RPMI7951 (cell line): ENCODE data around the gene P2RY13. TPM values are rescaled to one million over a fixed set of nuclear protein-coding genes. Genes with fewer than 3 reads are reported as not detected.

ENCODE experiments used
- DNase-seq: peaks from one replicate; pipeline ENCODE4 v3.0.0-alpha.2; 2012; ENCODE audit warnings: low read depth
- total RNA-seq: library from RNA; depleted of rRNA; stranded (reverse); fragments of >200 nt; shearing (Covaris generic); gene quantifications from 2 replicates; pipeline ENCODE4 v1.2.3, GENCODE V29; 2014

The P2RY13 gene
- total RNA-seq, 1 experiment from 2014 or later, result not detected

DNA sequence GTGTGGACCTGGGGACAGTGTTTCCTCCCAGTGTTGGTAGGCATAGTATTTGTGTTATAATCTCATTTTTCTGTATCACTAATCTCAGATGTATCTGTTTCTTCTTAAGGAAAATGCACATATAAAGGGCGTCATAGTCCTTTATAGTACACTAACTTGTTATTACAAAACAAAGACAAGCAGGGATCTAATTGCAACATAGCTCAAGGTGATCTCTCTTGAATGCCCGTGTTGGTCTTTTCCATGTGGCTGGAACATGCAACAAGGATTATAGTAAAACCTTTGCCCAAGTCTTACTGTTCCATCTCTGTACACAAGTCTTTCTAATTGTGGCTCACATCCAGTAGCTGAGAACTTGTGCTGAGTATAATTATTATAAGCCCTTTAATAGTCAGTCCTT, 9.2 kb downstream of the P2RY13 start:
- DNase-seq, result no peak

DNA sequence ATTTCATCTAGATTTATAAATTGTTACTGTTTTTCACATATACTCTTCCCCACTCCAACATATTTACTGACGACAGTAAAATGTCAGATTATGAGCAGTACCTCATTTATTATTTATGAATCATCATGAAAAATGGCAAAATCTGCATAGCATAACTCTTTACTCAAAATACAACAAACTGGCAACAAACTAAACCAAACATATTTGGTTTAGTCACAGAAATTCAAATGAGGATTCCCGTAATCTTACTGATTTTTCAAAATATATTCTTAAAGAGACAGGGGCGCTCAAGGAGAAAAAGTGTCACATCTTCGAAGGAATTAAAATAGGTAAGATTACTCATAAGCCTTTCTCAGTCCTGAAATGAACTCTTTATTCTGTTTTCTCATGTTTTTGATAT, 9.7 kb downstream of the P2RY13 start:
- no peak for DNase-seq

DNA sequence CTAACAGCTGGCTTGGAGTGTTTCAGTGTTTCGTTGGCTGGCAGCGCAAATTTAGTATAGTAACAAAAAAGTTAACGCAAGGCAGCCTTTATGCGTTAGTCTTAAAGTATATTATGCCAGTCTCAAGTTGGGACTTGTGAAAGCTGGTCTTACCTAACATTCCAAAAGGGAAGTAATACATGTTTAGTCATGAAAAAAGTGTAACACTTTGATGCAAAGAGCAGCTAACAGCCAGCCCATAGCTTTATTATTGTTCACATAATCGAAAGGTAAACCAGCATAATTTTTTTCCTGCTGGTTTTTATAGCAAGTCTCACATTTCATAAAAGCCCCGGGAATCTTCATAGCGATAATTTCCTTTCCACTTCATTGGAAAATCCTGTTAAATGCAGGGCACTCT, 10.4 kb downstream of the P2RY13 start:
- DNase-seq, result no peak

DNA sequence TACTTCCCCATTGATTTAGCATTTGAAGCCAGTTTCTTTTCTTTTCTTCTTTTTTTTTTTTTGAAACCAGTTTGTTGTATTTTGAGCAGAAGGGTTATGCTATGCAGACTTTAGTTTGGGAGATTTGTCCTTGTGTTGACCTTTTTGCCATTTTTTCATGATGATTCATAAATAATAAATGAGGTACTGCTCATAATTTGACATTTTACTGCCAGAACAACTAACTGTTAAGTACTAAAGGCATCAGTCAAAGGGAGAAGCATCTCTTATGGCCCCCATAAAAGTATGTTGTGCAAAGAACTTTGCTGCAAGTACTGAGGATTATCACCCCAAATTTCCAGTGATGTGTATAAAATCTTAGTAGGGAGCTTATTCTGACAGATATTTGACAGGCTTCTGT, 11.0 kb downstream of the P2RY13 start:
- no peak for DNase-seq

DNA sequence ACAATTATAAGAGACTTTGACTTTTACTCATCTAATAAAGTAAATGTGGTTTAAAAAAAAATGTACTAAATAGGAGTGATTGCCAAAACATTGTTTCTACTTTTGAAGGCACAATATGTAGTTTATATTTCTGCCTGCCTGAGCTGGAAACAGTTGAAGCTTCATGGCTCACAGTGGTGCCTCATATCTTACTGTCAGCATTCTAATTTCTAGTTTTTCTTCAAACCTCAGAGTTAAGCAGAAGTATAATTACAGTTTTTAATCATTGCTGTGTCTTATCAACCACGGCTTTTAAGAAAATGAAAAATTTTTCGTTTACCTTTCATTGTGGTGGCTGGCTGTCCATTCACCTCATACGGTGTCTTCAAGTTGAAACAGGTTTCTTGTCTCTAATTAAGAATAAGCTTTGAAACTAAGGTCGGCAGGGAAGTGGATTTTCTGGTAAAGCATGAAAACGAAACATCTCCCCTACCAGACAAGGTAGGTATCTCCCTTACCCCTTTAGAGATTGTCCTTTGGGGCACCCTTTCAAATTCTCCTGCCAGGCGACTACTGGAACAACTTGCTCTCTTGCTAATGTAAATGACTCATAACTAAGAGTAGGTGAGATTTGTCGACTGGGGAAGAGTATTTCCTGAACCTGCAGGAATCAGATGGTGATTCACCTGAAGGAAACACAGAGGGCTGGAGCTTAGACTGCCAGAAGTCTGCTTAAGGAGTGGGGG, 12.9 kb downstream of the P2RY13 start, which contains the start of gene GPR87:
Gene GPR87 (minus strand): TSS at position 554 of the 725 bp plus-strand sequence. CDS start 16,720 bp downstream, outside the sequence.
- no peak for DNase-seq

DNA sequence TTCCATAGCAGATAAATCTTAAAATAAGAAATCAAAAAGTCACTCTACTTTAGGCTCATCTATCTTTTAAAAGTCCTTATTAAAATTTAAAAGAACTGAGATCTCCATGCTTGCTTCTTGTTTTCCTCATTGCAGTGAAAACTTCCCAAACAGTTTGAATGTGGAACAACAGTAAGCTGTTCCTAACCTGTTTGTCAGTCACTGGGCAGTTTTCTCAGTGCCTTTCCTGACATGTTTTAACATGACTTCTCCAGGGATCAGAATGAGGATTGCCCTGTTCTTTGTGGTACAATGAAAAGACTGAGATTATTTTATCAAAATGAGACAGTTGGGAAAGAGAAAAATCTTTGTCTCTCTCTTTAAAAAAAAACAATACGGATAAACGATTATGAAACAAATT, 13.5 kb downstream of the P2RY13 start:
- DNase-seq, result no peak

DNA sequence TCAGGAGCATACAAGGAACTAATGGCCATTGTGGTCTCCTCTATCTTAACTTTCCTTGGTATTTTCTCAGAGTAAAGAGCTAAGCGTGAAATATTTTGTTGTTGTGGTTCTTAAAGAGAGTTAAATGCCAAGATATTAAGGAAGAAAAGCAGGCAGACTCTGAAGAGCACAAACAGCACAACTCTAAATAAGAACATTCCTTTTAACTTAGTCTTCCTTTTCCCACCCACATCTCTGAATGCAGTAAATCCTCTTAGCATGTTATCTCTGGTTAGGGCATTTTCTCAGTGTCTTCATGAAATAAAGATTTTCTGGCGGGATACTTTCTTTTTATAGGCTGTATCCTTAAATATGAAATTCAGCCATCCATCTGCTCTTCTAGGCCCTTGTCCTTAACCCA, 14.2 kb downstream of the P2RY13 start:
- peak; percentile 27 for DNase-seq

DNA sequence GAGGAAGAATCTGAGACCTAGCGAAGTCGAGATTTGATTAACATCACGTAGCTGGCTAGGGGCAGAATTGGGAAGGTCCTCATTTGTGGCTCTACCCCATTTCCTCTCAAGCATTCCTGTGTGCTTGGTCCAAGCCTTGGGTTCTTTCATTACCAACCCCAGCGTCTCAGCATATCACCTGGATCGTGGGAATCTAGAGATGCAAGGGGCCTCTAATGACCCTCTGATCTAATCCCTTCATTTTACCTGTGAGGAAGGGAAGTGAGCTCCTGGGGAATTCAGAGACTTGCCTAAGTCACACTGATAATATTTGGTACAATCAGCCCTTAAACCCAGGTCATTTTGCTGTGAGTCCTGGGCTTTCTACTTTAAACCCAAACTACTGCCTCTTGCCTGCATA, 14.8 kb downstream of the P2RY13 start:
- no peak for DNase-seq

DNA sequence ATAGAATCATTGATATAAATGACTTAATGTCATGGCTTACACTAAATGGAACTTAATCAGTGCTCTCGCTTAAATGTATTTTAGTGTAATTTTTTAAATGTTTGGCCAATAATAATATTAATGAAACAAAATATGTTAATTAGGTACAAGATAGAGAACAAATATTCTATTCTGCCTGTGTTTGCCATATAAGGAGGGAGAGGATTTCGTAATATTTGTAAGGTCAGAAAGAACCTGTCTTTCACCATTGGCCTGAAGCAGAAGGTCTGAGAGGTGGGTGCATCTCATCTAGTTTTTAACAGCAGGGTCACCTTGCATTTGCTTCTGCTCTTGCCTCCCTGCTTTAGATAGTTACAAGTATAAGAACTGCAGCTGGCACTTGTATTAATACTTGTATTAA, 15.2 kb downstream of the P2RY13 start:
- DNase-seq, result no peak

DNA sequence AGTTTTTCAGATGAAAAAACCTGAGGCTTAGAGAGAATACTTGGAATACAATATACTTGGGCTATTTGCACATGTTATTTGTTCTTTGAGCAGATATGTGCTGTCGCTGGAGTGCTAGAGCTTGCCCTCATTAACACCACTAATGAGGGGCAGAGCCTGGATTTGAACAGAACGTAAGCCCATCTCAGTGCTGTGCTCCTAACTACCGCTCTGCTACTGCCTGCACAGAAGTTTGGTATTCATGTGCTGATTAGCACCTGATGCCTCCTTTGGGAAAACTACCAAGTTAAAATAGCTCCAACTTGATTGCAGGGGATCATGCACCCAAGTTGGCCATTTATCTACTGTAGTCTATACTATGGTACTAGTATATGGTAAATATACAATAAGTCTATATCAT, 16.4 kb downstream of the P2RY13 start:
- DNase-seq, result no peak

DNA sequence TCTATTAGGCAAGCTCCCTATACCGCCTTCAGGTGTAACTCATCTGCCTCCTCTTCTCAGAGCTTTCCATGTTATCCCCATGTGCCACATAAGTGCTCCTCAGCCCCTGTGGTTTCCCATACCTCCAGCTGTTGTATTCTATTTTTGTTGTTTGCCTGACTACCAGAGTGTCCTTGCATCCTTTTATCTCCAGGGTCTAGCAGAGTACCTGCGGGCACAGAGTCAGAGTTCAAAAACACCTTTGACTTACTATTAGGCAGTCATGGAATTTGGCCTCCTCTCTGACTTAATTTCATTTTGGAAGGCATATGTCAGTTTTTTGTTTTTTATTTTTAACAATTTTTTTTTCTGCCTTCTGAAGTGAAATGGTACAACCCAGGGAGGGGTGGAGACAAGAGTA, 19.8 kb downstream of the P2RY13 start:
- DNase-seq, result no peak

DNA sequence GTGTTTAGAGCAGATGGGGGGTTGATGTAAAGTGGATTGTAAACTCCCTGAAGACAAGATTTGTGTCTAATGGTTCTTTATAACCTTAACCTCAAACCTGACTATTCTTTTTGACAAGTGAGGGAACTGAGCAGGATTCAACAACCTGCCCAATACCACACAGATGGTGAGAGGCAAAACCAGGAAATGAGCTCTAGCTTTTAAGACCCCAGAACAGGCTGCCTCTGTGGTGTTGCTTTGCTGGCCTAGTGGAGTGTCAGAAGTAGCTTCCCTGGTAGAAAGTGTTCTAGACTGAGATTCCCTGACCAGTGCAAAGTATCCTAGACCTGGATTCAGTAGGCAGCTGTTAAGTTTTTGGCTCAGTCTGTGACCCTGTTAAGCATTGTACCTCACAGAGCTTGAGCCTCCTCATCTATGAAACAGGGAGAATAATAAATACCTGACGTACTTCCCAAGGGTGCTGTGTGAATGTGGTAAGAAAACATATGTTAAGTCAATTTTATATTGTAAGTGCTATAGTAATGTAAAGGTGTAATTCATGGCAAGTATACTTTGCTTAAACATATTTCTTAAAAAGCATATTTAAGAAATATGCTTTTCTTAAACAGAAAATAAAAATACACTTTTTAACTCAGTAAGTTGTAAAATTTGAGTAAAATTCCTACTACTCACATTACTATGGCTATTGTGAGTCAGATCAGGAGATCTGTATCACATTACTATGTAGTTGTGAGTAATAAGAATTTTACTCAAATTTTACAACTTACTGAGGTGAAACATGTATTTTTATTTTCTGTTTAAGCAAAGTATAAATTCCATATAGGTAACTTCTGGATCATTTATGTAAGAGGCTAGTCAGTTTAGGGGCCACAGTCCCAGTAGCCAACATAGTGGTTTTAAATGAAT, 21.5 kb downstream of the P2RY13 start:
- DNase-seq, result no peak

DNA sequence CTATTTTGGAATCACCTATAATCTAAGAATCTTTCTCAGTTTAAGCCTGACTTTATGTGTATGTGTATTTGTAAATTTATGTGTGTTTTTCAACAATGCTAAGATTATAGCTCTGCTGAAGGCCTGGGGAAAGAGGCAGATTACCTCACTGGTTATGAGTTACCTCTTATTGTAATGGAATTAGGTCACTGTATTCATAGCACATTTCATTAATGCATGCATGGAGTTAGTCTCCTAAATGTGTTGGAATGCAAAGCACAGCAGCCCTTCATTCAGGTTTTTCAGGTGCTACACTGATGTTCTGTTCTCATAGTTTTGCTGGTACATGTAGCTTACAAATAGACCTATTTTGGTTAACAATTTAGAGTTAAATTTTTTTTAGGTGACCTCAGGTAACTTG, 22.2 kb downstream of the P2RY13 start:
- DNase-seq, result no peak

DNA sequence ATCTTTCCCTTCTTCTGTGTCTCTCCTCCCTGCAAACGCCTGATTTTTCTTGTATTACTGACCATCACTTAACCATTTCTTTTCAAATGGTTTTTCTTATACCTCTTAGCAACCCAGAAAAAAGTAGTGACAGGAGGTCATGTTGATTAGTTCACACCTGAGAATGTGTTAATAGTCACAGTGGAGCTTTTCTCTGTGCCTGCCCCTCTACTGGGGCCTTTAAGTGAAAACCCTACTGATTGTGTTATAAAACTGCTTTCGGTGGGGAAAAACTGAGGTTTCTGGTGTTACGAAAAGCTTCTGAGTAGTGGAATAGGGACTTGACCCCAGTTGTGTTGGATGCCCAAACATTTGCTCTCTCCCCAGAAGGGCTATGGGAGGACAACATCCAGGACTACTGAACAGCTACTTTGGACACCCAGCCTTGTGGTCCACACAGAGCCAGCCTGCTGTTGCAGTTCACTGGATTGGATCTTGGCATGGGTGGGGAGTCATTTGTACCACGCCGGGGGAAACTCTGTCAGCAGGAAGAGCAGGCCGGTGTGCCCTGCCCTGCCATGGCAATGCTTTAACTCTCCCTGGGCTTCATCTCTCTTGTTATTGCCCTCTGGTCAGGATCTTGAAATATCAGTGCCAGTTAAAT, 23.1 kb downstream of the P2RY13 start:
- no peak for DNase-seq

DNA sequence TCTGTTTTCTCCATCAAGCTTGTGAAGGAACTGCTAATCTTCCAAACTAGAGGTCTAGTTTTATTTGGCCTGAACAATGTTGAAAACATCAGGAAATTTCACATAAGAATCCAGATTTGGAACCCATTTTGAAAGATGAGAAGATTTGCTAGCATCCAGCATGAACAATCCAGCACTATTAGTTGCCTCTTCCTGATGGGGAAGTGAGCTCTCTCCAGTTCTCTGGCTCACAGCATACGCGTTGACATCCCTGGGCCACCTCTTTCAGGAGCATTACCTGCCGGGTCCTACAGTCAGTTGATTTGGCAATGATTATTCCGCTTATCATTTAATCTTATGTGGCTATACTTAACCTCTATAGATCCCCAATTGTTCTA, 23.6 kb downstream of the P2RY13 start:
- no peak for DNase-seq

DNA sequence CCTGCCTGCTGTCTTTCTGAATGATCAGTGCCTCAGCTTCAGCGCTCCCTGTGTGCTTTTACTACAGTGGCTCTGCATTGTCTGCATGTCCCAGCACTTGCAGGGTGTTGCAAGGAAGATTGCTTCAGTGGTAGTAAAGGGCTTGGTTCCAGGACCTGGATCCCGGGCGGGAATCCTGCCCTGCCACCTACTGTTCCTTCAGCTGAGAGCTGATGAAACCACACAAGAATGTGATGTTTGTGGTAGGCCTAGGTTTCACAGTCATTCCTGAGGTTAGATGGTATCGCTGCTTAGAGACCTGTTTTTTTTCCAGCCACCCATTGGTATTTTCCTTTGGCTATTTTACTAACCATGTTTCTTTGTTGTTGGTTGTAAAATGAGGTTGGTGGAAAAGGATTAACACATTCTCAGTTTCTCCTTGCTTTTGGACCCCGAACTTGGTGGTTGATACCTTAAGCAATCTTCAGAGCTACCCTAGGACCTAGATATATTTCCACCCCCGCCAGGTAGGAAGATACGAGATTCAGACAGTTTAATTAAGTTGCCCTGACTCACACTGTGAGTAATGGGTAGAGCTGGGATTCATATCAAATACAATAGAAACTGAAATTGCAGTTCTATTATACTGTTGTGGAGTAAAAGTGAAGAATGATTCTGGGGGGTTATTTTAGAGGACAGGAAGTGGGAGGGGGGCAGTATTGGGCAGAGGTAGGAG, 24.1 kb downstream of the P2RY13 start:
- peak; percentile 96 for DNase-seq

DNA sequence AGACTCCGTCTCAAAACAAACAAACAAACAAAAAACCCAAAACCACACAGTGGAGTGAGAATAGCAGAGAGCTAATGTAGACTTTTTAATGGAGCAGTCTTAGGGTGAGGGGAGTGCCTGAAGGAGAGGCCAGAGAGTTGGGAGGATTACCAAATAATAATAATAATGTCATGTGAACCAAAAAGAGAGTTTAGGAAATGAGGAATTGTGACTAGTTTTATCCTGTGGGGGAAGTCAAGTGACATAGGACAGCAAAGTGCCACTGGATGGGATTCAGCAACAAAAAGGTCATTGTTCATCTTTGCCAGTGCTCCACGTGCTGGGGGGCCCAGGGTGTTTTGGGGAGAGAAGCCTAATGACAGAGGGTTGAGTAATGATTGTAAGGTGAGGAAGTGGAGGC, 25.6 kb downstream of the P2RY13 start:
- DNase-seq, result no peak

DNA sequence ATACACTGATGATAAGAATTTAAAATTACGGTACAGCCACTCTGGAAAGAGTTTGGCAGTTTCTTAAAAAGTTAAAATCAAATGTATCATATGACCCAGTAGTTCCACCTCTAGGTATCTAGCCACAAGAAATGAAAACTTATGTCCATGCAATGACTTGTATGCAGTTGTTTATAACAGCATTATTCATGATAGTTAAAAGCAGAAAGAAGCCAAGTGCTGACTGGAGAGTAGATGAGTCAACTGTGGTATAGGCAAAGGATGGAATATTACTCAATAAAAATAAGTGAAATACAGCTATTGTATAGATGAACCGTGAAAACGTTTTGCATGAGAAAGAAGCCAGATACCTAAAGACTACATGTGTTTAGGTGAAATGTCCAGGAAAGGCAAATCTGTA, 27.6 kb downstream of the P2RY13 start:
- DNase-seq, result peak; percentile 10

DNA sequence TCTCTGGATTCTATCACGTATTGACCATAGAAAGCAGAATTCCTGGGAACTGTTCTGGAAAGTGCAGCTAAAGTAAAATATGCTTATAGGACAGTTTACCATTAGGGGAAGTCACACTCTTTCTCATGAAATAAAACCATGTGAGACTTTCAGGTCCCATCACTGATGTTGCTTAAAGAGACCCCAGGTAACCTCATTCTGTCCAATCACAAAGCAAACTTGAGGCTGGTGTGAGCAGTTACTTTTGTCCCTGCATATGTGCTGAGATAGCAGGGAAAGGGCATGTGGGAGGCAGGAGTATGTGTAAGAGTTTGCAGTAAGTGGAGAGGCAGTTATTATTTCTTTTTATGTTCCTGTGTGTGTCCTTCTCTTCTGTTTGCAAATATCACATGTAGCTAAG, 28.8 kb downstream of the P2RY13 start:
- DNase-seq, result no peak

DNA sequence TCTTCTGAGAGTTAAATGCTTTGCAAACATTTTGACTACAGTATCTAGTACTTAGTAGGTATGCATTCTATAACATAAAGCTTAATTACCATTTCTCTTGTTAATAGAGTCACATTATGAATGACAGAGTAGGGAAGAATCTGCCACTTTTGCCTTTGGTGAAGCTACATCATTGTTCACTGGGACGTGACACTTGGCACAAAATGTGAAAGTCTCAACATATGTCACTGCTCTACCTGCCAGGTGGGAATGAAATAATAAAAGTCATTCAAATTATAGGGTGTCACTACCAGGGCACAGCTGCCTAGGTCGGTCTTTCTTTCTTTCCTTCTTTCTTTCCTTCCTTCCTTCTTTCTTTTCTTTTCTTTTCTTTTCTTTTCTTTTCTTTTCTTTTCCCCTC, 30.3 kb downstream of the P2RY13 start:
- DNase-seq, result no peak

DNA sequence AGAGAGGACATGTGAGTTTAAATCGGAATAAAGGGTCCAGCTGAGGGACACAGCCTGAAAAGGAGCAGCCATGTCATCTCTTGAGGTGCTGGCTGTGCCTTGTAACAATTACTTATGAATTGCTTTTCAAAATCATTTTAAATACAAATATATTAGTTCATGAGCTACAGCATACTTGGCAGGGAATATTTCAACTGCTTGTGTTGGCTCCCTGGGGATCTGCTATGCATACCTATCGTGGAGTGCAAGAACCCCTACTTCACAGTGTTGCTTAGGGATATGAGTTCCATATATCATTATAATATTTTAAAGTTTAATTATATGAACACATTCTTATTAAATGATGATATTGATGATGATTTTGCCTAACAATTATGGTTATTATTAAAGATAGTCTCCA, 31.9 kb downstream of the P2RY13 start:
- DNase-seq, result no peak

DNA sequence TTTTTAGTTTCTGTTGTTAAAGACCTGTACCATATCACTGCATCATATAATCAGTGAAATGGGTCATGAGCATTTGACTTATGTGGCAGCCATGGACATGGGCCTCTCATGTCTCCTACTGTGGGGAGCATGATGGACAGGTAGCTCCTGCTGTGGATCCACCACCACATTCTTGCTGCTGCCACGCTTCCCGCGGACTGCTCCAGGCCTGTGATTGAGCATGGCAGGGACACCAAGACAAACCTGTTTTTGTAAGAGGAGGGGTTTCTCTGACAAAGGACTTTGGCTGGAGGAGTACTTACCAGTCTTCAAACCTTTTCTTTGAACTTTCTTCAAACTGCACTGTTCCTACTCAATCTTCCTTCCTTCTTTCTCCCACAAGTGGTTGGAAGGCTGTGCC, 33.1 kb downstream of the P2RY13 start:
- DNase-seq, result no peak
